Choroid plexus epithelial cell (primary cell): ENCODE data around the gene COL4A2.
A peak's percentile ranks its signal among the peaks of the same experiment; 100 is the strongest.

Experiments
- DNase-seq: peaks from one replicate; pipeline ENCODE4 v3.0.0-alpha.2; 2010; ENCODE audit warnings: low read depth
- H3K4me3 ChIP-seq: 2 replicates; pipeline ENCODE4 v1.5.1; 2011; ENCODE audit warnings: low read depth, mild to moderate bottlenecking, control low read depth, low read length, moderate library complexity
- TF ChIP-seq, protein P1 (sequence below): conservative IDR thresholded peaks from 2 replicates; pipeline ENCODE4 v1.5.1; 2011; ENCODE audit warnings: low read depth, mild to moderate bottlenecking, control low read depth, inconsistent platforms, low read length, moderate library complexity

COL4A2 gene

GRCh38 chr13:110471156-110471832 lies 164.2 kb downstream of the COL4A2 start:
- TF ChIP-seq, protein P1, sequence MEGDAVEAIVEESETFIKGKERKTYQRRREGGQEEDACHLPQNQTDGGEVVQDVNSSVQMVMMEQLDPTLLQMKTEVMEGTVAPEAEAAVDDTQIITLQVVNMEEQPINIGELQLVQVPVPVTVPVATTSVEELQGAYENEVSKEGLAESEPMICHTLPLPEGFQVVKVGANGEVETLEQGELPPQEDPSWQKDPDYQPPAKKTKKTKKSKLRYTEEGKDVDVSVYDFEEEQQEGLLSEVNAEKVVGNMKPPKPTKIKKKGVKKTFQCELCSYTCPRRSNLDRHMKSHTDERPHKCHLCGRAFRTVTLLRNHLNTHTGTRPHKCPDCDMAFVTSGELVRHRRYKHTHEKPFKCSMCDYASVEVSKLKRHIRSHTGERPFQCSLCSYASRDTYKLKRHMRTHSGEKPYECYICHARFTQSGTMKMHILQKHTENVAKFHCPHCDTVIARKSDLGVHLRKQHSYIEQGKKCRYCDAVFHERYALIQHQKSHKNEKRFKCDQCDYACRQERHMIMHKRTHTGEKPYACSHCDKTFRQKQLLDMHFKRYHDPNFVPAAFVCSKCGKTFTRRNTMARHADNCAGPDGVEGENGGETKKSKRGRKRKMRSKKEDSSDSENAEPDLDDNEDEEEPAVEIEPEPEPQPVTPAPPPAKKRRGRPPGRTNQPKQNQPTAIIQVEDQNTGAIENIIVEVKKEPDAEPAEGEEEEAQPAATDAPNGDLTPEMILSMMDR: no peak
- DNase-seq: peak; percentile 33
- no peak overlapping the region for H3K4me3 ChIP-seq

DNA sequence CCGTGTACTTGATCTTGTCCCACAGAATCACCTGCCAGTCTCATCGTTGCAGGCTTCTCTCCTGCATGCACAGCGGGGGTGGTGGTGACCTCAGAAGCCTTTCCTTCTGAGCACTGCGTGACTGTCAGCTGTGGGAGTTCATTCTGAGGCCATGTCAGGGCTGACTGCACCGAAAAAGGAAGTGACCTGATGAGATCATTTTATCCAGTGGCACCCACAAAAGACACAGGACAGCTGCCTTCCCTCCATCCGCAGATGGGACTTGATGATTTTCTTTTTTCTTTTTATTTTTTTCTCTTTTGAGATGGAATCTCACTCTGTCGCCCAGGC lies 164.7 kb downstream of the COL4A2 start:
- H3K4me3 ChIP-seq: no peak overlapping the region
- TF ChIP-seq, protein P1: no peak
- peak; percentile 87 for DNase-seq

GRCh38 chr13:110472904-110473563 lies 165.9 kb downstream of the COL4A2 start:
- TF ChIP-seq, protein P1: no peak
- H3K4me3 ChIP-seq: no peak overlapping the region
- DNase-seq: no peak

DNA sequence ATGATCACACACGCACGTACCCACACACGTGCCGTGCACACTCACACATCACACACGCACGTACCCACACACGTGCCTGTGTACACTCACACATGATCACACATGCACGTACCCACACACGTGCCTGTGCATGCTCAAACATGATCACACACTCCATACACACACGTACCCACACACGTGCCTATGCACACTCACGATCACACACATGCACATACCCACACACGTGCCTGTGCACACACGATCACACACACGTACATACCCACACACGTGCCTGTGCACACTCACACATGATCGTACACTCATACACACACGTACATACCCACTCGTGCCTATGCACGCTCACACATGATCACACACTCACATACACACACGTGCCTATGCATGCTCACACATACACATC lies 167.6 kb downstream of the COL4A2 start:
- DNase-seq: no peak
- no peak overlapping the region for H3K4me3 ChIP-seq
- TF ChIP-seq, protein P1: no peak

GRCh38 chr13:110475117-110475516 lies 168.0 kb downstream of the COL4A2 start:
- H3K4me3 ChIP-seq: no peak overlapping the region
- TF ChIP-seq, protein P1: no peak
- DNase-seq: no peak

- H3K4me3 ChIP-seq: no peak overlapping the region
- TF ChIP-seq, protein P1: no peak
- DNase-seq: no peak
These were observed 168.6 kb downstream of the COL4A2 start for GRCh38 chr13:110475550-110476219.
